Stimulated activated CD4-positive, alpha-beta T cell treated with anti-CD3 and anti-CD28 coated beads, TNF-alpha, amount 100 ng/mL, for 24 hours (primary cell): ENCODE results near the gene ZDHHC21.

Experiments used
- DNase-seq, 3 experiments: peaks; one replicate each; pipeline ENCODE4 v3.0.0-alpha.2; 2020; ENCODE audit warnings: low read depth in 3 of 3

Gene ZDHHC21

GRCh38 chr9:14616188-14616982 lies 76.8 kb downstream of the ZDHHC21 start:
- DNase-seq: no peak

GRCh38 chr9:14608540-14608939 lies 84.7 kb downstream of the ZDHHC21 start:
- DNase-seq: no peak

GRCh38 chr9:14597171-14597799 lies 95.9 kb downstream of the ZDHHC21 start:
- no peak for DNase-seq

- DNase-seq: no peak
Observed at GRCh38 chr9:14593406-14593805, 99.8 kb downstream of the ZDHHC21 start.

- no peak for DNase-seq
Observed at GRCh38 chr9:14591411-14591810, 101.8 kb downstream of the ZDHHC21 start.

- peak in 1 of 3 experiments; percentile 4 for DNase-seq
Observed at GRCh38 chr9:14585730-14586473, 107.3 kb downstream of the ZDHHC21 start.

GRCh38 chr9:14584571-14584970 lies 108.7 kb downstream of the ZDHHC21 start:
- DNase-seq: no peak

GRCh38 chr9:14578030-14578429 lies 115.2 kb downstream of the ZDHHC21 start:
- DNase-seq: no peak

GRCh38 chr9:14574173-14574572 lies 119.1 kb downstream of the ZDHHC21 start:
- DNase-seq: no peak

- DNase-seq: no peak
Observed at GRCh38 chr9:14573319-14573718, 119.9 kb downstream of the ZDHHC21 start.

GRCh38 chr9:14565352-14566016 lies 127.7 kb downstream of the ZDHHC21 start:
- DNase-seq: no peak

GRCh38 chr9:14563902-14564624 lies 129.2 kb downstream of the ZDHHC21 start:
- DNase-seq: no peak

- no peak for DNase-seq
Observed at GRCh38 chr9:14561929-14562405, 131.3 kb downstream of the ZDHHC21 start.
